HT1080 (cell line): ENCODE measurements around the gene DMKN. TPM values are rescaled to one million over a fixed set of nuclear protein-coding genes. Genes with fewer than 3 reads are reported as not detected.

Experiments used
- DNase-seq: peaks from one replicate; pipeline ENCODE4 v3.0.0-alpha.2; 2015; ENCODE audit warnings: low read depth
- polyA plus RNA-seq, 2 experiments: library from polyadenylated mRNA; depleted of rRNA; stranded (reverse); fragments of >200 nt; gene quantifications; 2 replicates each; pipeline ENCODE4 v1.2.3, GENCODE V29; 2015
- total RNA-seq: library from RNA; depleted of rRNA; stranded (reverse); fragments of >200 nt; shearing (Covaris generic); gene quantifications from 2 replicates; pipeline ENCODE4 v1.2.3, GENCODE V29; 2014; rRNA removed

Gene DMKN
- total RNA-seq = 34.4 and 53.0 TPM in 2 replicates
- polyA plus RNA-seq (2015; cell fraction: cytosol; rRNA removed) = 35.2 and 55.6 TPM in 2 replicates
- 52.2 and 53.7 TPM in 2 replicates for polyA plus RNA-seq (2015; cell fraction: nucleus; rRNA removed)

GRCh38 chr19:35513628-35514281, at the start of gene DMKN:
TSS of gene DMKN (minus strand) at chr19:35513649. CDS start at chr19:35513475, 174 bp downstream.
- DNase-seq = peak; percentile 33

GRCh38 chr19:35562776-35563175, 49.3 kb upstream of the DMKN start:
- no peak for DNase-seq

- no peak for DNase-seq
These were observed 48.9 kb upstream of the DMKN start for GRCh38 chr19:35562336-35562735.

- no peak for DNase-seq
These were observed 48.0 kb upstream of the DMKN start for GRCh38 chr19:35561436-35561835.

GRCh38 chr19:35560677-35561076, 47.2 kb upstream of the DMKN start:
- no peak for DNase-seq

- DNase-seq = no peak
These were observed 46.8 kb upstream of the DMKN start for GRCh38 chr19:35560271-35560670.

GRCh38 chr19:35559781-35560180, 46.3 kb upstream of the DMKN start:
- no peak for DNase-seq

- no peak for DNase-seq
These were observed 45.8 kb upstream of the DMKN start for GRCh38 chr19:35559281-35559659.

GRCh38 chr19:35558400-35559280, 45.2 kb upstream of the DMKN start:
- no peak for DNase-seq

GRCh38 chr19:35557539-35558399, 44.3 kb upstream of the DMKN start:
- no peak for DNase-seq

GRCh38 chr19:35556846-35557538, 43.5 kb upstream of the DMKN start:
- DNase-seq = no peak

GRCh38 chr19:35556025-35556590, 42.7 kb upstream of the DMKN start:
- no peak for DNase-seq

GRCh38 chr19:35555301-35556005, 42.0 kb upstream of the DMKN start:
- peak; percentile 66 for DNase-seq

GRCh38 chr19:35554076-35554475, 40.6 kb upstream of the DMKN start:
- DNase-seq = no peak

- DNase-seq = no peak
These were observed 40.0 kb upstream of the DMKN start for GRCh38 chr19:35553385-35554000.

- no peak for DNase-seq
These were observed 39.3 kb upstream of the DMKN start for GRCh38 chr19:35552534-35553384.

- no peak for DNase-seq
These were observed 37.8 kb upstream of the DMKN start for GRCh38 chr19:35551091-35551810.
